Panc1 (cell line): ENCODE results near the gene NUP153. TPM values are rescaled to one million over a fixed set of nuclear protein-coding genes. Genes with fewer than 3 reads are reported as not detected.

Experiments used
- ATAC-seq: fragments of 200-7000 bp; cut with Tn5 transposase; 2 replicates; pipeline ENCODE4 v1.9.1; 2020; ENCODE audit warnings: mild to moderate bottlenecking, moderate library complexity
- BruUV-seq: library from RNA; stranded (reverse); fragments of 400-500 nt; replicated peaks from 2 replicates; lab custom pipeline; 2021; lab: Mats Ljungman, UMichigan
- CTCF ChIA-PET: fragments of 300-600 bp; sonication (Branson Sonifier 250); formaldehyde crosslinking; loops from one replicate; lab custom pipeline; 2022; ENCODE audit warnings: antibody characterized with exemption; lab: Charles Lee
- POLR2A ChIA-PET: fragments of 300-600 bp; sonication (Branson Sonifier 250); formaldehyde crosslinking; loops from one replicate; lab custom pipeline; 2022; ENCODE audit warnings: antibody characterized with exemption; lab: Charles Lee
- DNase-seq: peaks from one replicate; pipeline ENCODE4 v3.0.0-alpha.2; 2010; ENCODE audit warnings: low read depth, low spot score
- H3K27ac ChIP-seq: 2 replicates; pipeline ENCODE4 v1.5.1; 2011; ENCODE audit warnings: mild to moderate bottlenecking, low read length, inconsistent platforms
- H3K27me3 ChIP-seq: fragments of 200-500 bp; sonication (Bioruptor generic); 2 replicates; pipeline ENCODE4 v1.6.0; 2014; ENCODE audit warnings: low read length, inconsistent platforms; ENCODE audit not compliant: control insufficient read depth, insufficient read depth
- H3K36me3 ChIP-seq: fragments of 200-500 bp; sonication (Bioruptor generic); 2 replicates; pipeline ENCODE4 v1.5.1; 2014; ENCODE audit warnings: inconsistent platforms, mild to moderate bottlenecking, low read length, moderate library complexity; ENCODE audit not compliant: control insufficient read depth, insufficient read depth
- H3K4me1 ChIP-seq: 2 replicates; pipeline ENCODE4 v1.5.1; 2011; ENCODE audit warnings: inconsistent platforms, mild to moderate bottlenecking, low read length, moderate library complexity; ENCODE audit not compliant: control insufficient read depth, insufficient read depth
- H3K4me3 ChIP-seq, 2 experiments: 2 replicates each; pipeline ENCODE4 v1.5.1; 2011 to 2012; ENCODE audit warnings: low read depth in 2 of 2, low read length in 2 of 2, mild to moderate bottlenecking in 2 of 2, inconsistent platforms in 1 of 2, moderate library complexity in 1 of 2
- H3K9me3 ChIP-seq: fragments of 200-500 bp; sonication (Bioruptor generic); 2 replicates; pipeline ENCODE4 v1.5.1; 2014; ENCODE audit warnings: low read depth, mild to moderate bottlenecking, inconsistent platforms, low read length, moderate library complexity; ENCODE audit not compliant: control insufficient read depth, insufficient read depth
- POLR2AphosphoS5 ChIP-seq: IDR thresholded peaks from 2 replicates; pipeline ENCODE4 v1.6.1; 2012; ENCODE audit warnings: mild to moderate bottlenecking, low read depth, low read length, moderate library complexity
- SIN3A ChIP-seq: IDR thresholded peaks from 2 replicates; pipeline ENCODE4 v1.6.1; 2012; ENCODE audit warnings: low read depth, mild to moderate bottlenecking, low read length, moderate library complexity, borderline replicate concordance; ENCODE audit not compliant: insufficient read depth
- TCF7L2 ChIP-seq: IDR thresholded peaks from 2 replicates; pipeline ENCODE4 v1.6.1; 2011; ENCODE audit warnings: mild to moderate bottlenecking, low read depth, low read length, inconsistent platforms
- in situ Hi-C: cut with HindIII; loops from 2 replicates; pipeline ENCODE4 v1.10.0; 2016; ENCODE audit warnings: low sequenced_read_pairs, low pct_unique_long_range_greater_than_20kb
- intact Hi-C: fragments of 100-400 bp; cut with micrococcal nuclease; formaldehyde crosslinking; loops from one replicate; pipeline ENCODE4 v1.10.0; 2022; ENCODE audit not compliant: unreplicated experiment
- total RNA-seq: library from RNA; stranded (reverse); gene quantifications from one replicate; pipeline ENCODE4 v1.2.1, GENCODE V29; 2021; ENCODE audit not compliant: unreplicated experiment
- TF ChIP-seq, protein P1 (sequence below): fragments of 450-650 bp; IDR thresholded peaks from 2 replicates; pipeline ENCODE4 v1.5.1; 2017; ENCODE audit warnings: mild to moderate bottlenecking
- TF ChIP-seq, protein P2 (sequence below), 2 experiments: IDR thresholded peaks; 2 replicates each; pipeline ENCODE4 v1.6.1; 2011 to 2012; ENCODE audit warnings: low read depth in 2 of 2, control low read depth in 1 of 2, low read length in 1 of 2, mild to moderate bottlenecking in 1 of 2, moderate library complexity in 1 of 2; ENCODE audit not compliant: insufficient read depth in 1 of 2

Gene NUP153
- total RNA-seq, 1 experiment from 2014 or later = 62.0 TPM

DNA sequence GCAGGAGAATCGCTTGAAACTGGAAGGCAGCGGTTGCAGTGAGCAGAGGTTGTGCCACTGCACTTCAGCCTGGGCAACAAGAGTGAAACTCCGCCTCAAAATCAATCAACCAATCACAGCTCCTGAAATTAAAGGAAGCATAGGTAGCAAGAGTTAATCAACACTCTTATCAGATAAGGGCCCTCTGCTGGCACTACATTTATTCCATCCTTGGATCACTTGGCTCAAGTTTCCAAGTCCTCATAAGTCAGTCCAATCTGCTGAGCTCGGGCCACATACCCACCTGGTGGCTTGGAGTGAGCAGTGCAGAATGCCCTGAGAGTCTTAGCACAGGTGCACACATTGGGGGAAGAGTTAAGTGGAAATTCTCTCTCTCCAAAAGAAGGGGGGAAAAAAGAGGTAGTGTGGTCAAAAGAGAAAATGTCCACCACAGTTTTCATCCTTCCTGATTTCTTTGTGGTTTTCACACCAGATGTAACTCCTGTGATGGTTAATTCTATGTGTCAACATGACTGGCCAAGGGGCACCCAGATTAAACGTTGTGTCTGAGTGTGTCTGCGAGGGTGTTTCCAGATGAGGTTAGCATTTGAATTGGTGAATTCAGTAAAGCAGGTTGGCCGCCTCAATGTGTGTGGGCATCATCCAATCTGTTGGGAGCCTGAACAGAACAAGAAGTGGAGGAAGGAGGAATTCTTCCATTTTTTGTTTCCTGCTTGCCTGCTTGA is 120.8 kb downstream of the NUP153 start:
- CTCF ChIA-PET = interaction anchor here (0.6 to 0.9 kb wide), 3 partner anchors 116 to 419 kb away, joined by 3 to 4 read pairs (median 3); no protein-coding TSS in a partner anchor
- peak; percentile 61; the same call in 1 of the 2 replicates for ATAC-seq

DNA sequence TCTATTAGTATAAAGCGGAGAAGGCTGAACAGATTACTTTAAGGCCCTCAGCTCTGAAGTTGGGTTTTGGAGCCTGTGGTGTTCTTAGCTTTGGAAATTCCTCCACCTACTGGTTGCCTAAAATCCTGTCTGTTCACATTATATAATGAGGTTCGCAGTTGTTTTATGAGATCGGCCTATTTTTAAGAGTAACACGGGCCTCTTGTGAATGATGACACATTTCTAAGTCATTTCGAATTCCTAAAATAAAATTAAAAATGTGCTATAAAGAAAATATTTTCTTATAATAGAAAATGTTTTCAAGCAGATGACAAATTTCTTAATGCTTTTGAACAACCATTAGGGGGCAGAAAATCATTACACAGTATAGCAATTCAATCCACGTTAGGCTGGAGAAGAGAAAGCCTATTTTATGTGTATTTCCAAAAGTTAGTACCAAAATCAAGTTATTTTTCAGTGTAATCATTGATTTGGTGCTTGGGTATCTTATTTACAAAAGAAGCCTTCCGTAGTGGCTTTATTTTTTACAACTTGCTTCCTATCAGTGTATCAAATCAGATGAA is 122.4 kb downstream of the NUP153 start:
- no peak overlapping the region; a peak in 1 of 4 replicates for H3K4me3 ChIP-seq
- intact Hi-C loops (loop anchor here (1.0 to 10.0 kb wide), 3 partner anchors 190 to 428 kb away; partner anchors contain the start of genes CAP2 and RBM24), in situ Hi-C loops (no loop called here)
- DNase-seq = peak; percentile 61
- H3K9me3 ChIP-seq = no peaks in the 10 kb centered on the region
- CTCF ChIA-PET = interaction anchor here (0.6 to 1.0 kb wide), 10 partner anchors 89 to 470 kb away, joined by 3 to 11 read pairs (median 4); no protein-coding TSS in a partner anchor
- H3K36me3 ChIP-seq = no peaks in the 10 kb centered on the region
- no peak overlapping the region for H3K27ac ChIP-seq
- no peak for TF ChIP-seq POLR2AphosphoS5
- TF ChIP-seq, protein P1, sequence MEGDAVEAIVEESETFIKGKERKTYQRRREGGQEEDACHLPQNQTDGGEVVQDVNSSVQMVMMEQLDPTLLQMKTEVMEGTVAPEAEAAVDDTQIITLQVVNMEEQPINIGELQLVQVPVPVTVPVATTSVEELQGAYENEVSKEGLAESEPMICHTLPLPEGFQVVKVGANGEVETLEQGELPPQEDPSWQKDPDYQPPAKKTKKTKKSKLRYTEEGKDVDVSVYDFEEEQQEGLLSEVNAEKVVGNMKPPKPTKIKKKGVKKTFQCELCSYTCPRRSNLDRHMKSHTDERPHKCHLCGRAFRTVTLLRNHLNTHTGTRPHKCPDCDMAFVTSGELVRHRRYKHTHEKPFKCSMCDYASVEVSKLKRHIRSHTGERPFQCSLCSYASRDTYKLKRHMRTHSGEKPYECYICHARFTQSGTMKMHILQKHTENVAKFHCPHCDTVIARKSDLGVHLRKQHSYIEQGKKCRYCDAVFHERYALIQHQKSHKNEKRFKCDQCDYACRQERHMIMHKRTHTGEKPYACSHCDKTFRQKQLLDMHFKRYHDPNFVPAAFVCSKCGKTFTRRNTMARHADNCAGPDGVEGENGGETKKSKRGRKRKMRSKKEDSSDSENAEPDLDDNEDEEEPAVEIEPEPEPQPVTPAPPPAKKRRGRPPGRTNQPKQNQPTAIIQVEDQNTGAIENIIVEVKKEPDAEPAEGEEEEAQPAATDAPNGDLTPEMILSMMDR = peak; percentile 85
- BruUV-seq = no TSS peak
- peak; percentile 86 for ATAC-seq
- 0 out of 2 replicates have a peak, but pooled peaks cover 3% of the 10 kb centered on the region for H3K4me1 ChIP-seq
- H3K27me3 ChIP-seq = no peaks in the 10 kb centered on the region
- POLR2A ChIA-PET = no interaction called here

More for the DNA sequence above, 120.8 kb downstream of the NUP153 start:
- POLR2A ChIA-PET = interaction anchor here (0.5 to 0.6 kb wide), 2 partner anchors 150 to 230 kb away, joined by 3 to 7 read pairs; no protein-coding TSS in a partner anchor
- Histone ChIP-seq H3K9me3 (no peaks in the 10 kb centered on the region), H3K36me3 (no peaks in the 10 kb centered on the region), H3K4me1 (0 out of 2 replicates have a peak, but pooled peaks cover 3% of the 10 kb centered on the region), H3K27me3 (no peaks in the 10 kb centered on the region), H3K4me3 (no peak overlapping the region), H3K27ac (no peak overlapping the region)
- no peak for TF ChIP-seq POLR2AphosphoS5
- TF ChIP-seq, protein P2, sequence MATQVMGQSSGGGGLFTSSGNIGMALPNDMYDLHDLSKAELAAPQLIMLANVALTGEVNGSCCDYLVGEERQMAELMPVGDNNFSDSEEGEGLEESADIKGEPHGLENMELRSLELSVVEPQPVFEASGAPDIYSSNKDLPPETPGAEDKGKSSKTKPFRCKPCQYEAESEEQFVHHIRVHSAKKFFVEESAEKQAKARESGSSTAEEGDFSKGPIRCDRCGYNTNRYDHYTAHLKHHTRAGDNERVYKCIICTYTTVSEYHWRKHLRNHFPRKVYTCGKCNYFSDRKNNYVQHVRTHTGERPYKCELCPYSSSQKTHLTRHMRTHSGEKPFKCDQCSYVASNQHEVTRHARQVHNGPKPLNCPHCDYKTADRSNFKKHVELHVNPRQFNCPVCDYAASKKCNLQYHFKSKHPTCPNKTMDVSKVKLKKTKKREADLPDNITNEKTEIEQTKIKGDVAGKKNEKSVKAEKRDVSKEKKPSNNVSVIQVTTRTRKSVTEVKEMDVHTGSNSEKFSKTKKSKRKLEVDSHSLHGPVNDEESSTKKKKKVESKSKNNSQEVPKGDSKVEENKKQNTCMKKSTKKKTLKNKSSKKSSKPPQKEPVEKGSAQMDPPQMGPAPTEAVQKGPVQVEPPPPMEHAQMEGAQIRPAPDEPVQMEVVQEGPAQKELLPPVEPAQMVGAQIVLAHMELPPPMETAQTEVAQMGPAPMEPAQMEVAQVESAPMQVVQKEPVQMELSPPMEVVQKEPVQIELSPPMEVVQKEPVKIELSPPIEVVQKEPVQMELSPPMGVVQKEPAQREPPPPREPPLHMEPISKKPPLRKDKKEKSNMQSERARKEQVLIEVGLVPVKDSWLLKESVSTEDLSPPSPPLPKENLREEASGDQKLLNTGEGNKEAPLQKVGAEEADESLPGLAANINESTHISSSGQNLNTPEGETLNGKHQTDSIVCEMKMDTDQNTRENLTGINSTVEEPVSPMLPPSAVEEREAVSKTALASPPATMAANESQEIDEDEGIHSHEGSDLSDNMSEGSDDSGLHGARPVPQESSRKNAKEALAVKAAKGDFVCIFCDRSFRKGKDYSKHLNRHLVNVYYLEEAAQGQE (IDR thresholded peaks at IDR 0.05; ENCODE audit: insufficient read depth in 1 of 2, low read depth in 2 of 2, low read length in 1 of 2) = no peak
- no peak for TF ChIP-seq TCF7L2
- TF ChIP-seq SIN3A = no peak
- TF ChIP-seq, protein P1 = peak; percentile 40
- BruUV-seq = no TSS peak
- intact Hi-C loops = loop anchor here (10.0 kb wide), 2 partner anchors 191 to 301 kb away; partner anchors contain the start of genes CAP2 and RBM24
- in situ Hi-C loops = no loop called here
- no peak for DNase-seq
